Activated CD8-positive, alpha-beta T cell treated with anti-CD3 and anti-CD28 coated beads, Interleukin-2, amount 10 ng/mL, durations not matched to agents 7 days and 5 days (primary cell): ENCODE measurements around the gene GRIP2. TPM values are rescaled to one million over a fixed set of nuclear protein-coding genes. Genes with fewer than 3 reads are reported as not detected.

ENCODE experiments used
- ATAC-seq: fragments of 150-1000 bp; cut with Tn5 transposase; one replicate; pipeline ENCODE4 v1.10.0; 2021; ENCODE audit warnings: moderate library complexity
- CTCF ChIA-PET: fragments of 350-600 bp; sonication (Branson Sonifier 250); formaldehyde crosslinking; loops from one replicate; lab custom pipeline; 2021; ENCODE audit warnings: antibody characterized with exemption; lab: Charles Lee
- POLR2A ChIA-PET: fragments of 350-600 bp; sonication (Branson Sonifier 250); formaldehyde crosslinking; loops from one replicate; lab custom pipeline; 2021; ENCODE audit warnings: antibody characterized with exemption; lab: Charles Lee
- DNase-seq: peaks from one replicate; pipeline ENCODE4 v3.0.0-alpha.2; 2020
- H3K27ac Mint-ChIP-seq: one replicate; pipeline ENCODE4 v1.8.0; 2021; ENCODE audit warnings: mild to moderate bottlenecking, mixed read lengths
- H3K27me3 Mint-ChIP-seq: one replicate; pipeline ENCODE4 v1.8.0; 2021; ENCODE audit warnings: low read depth, mixed read lengths
- H3K36me3 Mint-ChIP-seq: one replicate; pipeline ENCODE4 v1.8.0; 2021; ENCODE audit warnings: low read depth, mixed read lengths
- H3K4me1 Mint-ChIP-seq: one replicate; pipeline ENCODE4 v1.8.0; 2021; ENCODE audit warnings: low read depth, mixed read lengths
- H3K4me3 Mint-ChIP-seq: one replicate; pipeline ENCODE4 v1.8.0; 2021; ENCODE audit warnings: mild to moderate bottlenecking, mixed read lengths
- H3K9me3 Mint-ChIP-seq: one replicate; pipeline ENCODE4 v1.8.0; 2022; ENCODE audit warnings: mixed read lengths; ENCODE audit not compliant: insufficient read depth
- total RNA-seq, 2 experiments: library from RNA; stranded (reverse); gene quantifications; one replicate each; pipeline ENCODE4 v1.2.3, GENCODE V29; 2021

GRIP2 gene
- total RNA-seq, result not detected

DNA sequence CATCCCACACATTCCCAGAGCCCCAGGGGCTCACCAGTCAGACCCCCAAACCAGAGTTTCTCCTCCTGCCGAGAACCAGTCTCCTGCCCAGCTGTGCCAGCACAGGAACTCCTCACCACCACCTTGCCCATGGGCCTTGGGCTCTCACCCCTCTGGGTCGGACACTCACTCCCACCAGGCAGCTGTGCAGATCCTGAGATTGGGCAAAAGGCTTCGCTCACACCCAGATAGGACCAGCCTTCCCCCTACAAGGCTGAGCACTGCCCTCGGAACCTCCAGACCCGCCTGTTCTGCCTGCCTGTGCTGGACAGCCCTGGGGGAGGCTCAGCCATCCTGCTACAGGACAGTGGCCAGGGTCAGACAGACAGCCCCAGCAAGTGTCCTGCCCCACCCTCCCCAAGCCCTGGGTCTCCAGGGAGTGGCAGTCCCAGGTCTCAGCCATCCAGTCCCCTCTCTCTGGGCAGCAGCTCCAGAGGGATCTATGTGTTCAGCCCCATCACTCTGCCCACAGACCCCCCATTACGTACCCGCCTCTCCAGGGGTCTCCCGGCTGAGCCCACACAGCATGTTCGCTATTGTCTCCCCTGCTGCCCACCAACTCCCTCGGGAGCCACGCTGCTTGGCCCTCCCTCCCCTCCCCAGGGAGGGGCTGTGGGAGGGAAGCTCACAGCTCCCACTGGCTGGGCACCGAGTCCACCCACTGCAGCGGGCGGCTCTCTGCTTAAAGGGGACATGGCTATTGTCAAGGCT is at the start of gene GRIP2:
Gene GRIP2, minus strand, starts transcription at position 601 of the 750 bp plus-strand sequence. Its CDS starts 34 bp downstream, at position 567.
- ATAC-seq (no peak), DNase-seq (no peak)
- H3K9me3 Mint-ChIP-seq, result no peaks in the 10 kb centered on the region
- no peaks in the 10 kb centered on the region for H3K27me3 Mint-ChIP-seq
- H3K36me3 Mint-ChIP-seq, result no peaks in the 10 kb centered on the region
- no peaks in the 10 kb centered on the region for H3K4me1 Mint-ChIP-seq
- CTCF ChIA-PET, result no interaction called here
- no peak within 1 kb of the TSS for H3K4me3 Mint-ChIP-seq
- no peak within 1 kb of the TSS for H3K27ac Mint-ChIP-seq
- POLR2A ChIA-PET, result no interaction called here

DNA sequence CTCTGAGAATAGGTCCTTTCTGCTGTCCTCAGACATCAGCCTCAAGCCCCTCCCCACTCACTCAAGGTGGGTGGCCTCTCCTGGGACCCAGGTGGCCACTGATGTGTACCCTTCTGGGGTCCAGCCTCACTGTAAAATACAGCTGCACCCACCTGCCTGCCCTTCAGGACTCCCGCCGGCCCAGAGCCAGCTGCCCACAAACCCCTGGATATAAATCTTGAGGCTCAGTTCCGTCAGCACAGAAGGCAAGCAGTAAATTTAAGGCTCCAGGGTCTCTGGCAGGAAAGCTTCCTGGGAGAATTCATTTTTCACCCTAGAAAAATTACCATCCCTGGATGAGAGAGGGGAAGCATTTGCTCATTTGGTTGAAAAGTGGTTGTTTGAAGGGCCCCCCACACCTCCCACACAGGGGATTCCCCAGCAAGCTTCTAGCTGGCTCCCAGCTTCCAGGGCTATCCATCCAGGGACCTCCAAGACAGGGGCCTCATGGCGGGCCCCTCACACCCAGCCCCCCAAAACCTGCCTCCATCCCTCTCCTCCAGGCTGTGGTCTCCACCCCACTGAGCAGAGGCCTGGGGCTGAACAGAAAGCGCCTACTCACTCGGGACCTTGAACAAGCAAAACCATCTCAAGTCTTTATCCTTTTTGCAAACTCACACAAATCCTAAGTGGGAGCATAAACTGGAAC is 48.4 kb upstream of the GRIP2 start:
- ChIA-PET POLR2A (no interaction called here), CTCF (no interaction called here)
- DNase-seq (no peak), ATAC-seq (no peak)
- Mint-ChIP-seq H3K36me3 (no peaks in the 10 kb centered on the region), H3K27ac (no peak overlapping the region), H3K4me3 (no peak overlapping the region), H3K27me3 (peaks cover 29% of the 10 kb centered on the region), H3K4me1 (no peaks in the 10 kb centered on the region), H3K9me3 (no peaks in the 10 kb centered on the region)

DNA sequence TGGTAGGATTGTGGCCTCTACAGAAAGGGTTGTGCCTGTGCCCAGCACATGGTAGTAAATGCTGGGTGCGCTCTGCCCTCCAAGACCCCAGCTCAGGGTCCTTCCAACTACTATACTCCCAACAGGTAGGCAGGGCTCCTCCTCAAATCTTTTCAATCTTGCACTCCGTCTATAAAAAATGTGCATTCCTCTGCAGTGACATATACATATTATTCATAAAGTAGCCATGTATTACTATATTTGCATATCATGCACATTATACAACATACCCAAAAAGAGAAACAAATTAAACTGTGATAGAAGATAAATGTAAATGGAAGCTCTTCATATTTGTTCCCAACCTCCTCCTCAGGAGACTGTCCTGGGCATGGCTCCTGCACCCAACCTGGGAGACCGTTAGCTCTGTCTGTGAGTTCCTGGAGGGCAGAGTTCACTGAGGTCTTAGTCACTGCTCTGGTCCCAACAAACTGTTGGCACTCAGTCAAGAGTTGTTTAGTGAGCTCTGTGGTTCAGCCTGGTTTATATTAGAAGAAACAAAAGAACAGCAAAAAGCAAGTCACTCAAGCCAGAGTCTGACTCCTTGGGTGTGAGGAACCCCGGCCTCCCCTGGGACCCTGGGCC is 47.7 kb upstream of the GRIP2 start:
- peaks cover 29% of the 10 kb centered on the region for H3K27me3 Mint-ChIP-seq
- H3K27ac Mint-ChIP-seq, result no peak overlapping the region
- CTCF ChIA-PET, result no interaction called here
- H3K36me3 Mint-ChIP-seq, result no peaks in the 10 kb centered on the region
- no peak for DNase-seq
- POLR2A ChIA-PET, result no interaction called here
- ATAC-seq, result no peak
- H3K4me3 Mint-ChIP-seq, result no peak overlapping the region
- H3K9me3 Mint-ChIP-seq, result no peaks in the 10 kb centered on the region
- H3K4me1 Mint-ChIP-seq, result no peaks in the 10 kb centered on the region

DNA sequence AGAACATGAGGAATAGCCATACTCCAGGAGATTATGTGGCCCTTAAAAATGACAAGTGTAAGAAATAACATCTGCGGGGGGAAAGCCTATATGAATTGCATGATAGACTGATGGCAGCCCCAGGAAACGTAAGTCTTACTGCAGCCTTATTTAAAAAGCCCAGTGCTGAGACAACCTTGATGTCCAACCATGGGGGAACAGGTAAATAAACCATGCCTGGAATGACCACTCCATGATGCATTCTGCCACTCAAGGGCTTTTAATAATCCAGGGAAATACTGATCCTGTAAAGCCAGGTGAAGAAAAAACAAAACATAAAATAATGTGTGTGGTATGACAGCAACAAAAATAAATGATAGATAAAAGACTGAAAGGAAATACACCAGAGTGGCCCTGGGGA is 46.5 kb upstream of the GRIP2 start:
- no peak for ATAC-seq
- no peak overlapping the region for H3K27ac Mint-ChIP-seq
- no peaks in the 10 kb centered on the region for H3K4me1 Mint-ChIP-seq
- H3K9me3 Mint-ChIP-seq, result no peaks in the 10 kb centered on the region
- peaks cover 33% of the 10 kb centered on the region for H3K27me3 Mint-ChIP-seq
- ChIA-PET POLR2A (no interaction called here), CTCF (no interaction called here)
- no peak overlapping the region for H3K4me3 Mint-ChIP-seq
- DNase-seq, result no peak
- no peaks in the 10 kb centered on the region for H3K36me3 Mint-ChIP-seq

DNA sequence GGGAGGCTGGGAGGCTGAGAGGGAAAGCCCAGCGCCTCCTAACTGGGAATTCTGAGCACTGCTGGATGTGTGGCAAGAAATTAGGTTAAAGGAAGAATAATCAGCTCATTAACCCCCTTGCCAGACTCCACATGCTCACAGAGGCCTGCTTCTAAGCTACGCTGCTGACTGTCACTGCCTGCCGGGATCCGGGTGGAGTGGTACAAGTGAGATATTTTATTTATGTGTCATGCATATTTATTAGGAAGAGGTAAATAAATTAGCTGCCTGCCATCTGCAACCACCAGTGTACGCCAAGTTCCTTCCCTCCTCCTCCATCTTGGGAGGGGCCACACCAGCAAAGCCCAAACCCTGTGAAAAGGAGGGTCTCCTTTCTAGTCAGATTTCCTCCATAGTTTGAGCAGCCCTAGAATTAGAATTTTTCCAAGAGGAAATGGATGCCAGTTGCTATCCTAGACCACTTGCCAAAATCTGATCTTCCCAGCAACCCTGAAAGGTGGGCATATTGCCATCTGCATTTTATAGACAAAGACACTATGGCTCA is 43.5 kb upstream of the GRIP2 start:
- H3K27me3 Mint-ChIP-seq, result peaks cover 29% of the 10 kb centered on the region
- DNase-seq, result no peak
- no peaks in the 10 kb centered on the region for H3K9me3 Mint-ChIP-seq
- no peaks in the 10 kb centered on the region for H3K36me3 Mint-ChIP-seq
- no peak overlapping the region for H3K4me3 Mint-ChIP-seq
- ChIA-PET POLR2A (no interaction called here), CTCF (interaction anchor here (1.1 kb wide), 1 partner anchor 338 kb away, joined by 3 read pairs; no protein-coding TSS in a partner anchor)
- no peaks in the 10 kb centered on the region for H3K4me1 Mint-ChIP-seq
- ATAC-seq, result no peak
- H3K27ac Mint-ChIP-seq, result no peak overlapping the region

DNA sequence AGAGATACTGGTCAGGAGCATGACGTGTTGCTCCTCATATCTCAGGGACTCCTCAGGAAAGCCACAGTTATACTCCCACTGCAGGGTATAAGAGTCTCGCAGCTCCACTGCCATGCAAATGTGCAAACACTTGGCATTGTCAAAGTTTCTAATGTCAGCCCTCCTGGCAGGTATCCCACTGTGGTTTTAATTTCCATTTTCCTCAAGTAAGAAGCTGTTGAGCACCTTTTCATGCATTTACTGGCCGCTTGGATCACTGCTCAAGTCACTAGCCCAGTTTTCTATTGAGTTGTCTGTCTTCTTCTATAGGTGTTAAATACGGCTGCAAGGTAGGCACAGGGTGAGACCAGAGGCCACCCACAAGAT is 41.9 kb upstream of the GRIP2 start:
- Mint-ChIP-seq H3K36me3 (no peaks in the 10 kb centered on the region), H3K4me1 (no peaks in the 10 kb centered on the region), H3K9me3 (no peaks in the 10 kb centered on the region), H3K27me3 (peaks cover 19% of the 10 kb centered on the region), H3K27ac (no peak overlapping the region), H3K4me3 (no peak overlapping the region)
- CTCF ChIA-PET, result no interaction called here
- no peak for DNase-seq
- ATAC-seq, result no peak
- POLR2A ChIA-PET, result no interaction called here

DNA sequence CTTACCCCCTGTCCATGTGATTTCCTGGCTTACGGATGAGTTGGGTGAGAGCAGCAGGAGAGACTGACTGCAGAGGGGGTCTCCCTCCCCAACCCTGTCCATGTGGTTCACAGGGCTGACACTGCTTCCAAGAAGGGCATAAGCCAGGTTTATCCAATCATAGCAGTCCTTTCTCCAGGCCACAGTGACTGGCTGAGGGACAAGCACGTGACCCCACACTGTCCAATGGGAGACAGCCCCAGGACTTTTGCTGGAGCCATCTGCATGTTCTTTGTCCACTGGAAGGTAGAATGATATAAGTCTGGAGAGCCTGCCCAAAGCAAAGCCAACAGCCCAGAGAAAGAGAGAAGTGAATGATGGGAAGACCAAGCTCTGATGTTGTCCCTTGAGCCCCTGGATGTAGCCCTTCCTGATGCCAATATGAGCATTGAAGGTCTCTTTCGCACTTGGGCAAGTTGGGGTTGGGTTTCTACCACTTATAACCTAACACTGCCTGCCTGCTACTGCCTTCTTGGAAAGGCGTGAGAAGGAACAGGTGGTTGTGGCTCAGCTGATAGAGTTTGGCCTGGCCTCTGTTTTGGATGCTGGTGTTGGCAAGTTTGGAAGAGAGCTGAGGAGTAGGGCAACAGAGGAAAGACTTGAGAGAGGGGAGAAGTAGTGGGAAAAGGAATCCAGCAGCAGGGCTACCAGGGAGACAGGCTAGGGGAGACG is 41.3 kb upstream of the GRIP2 start:
- CTCF ChIA-PET, result no interaction called here
- POLR2A ChIA-PET, result no interaction called here
- H3K4me1 Mint-ChIP-seq, result no peaks in the 10 kb centered on the region
- ATAC-seq, result no peak
- H3K9me3 Mint-ChIP-seq, result no peaks in the 10 kb centered on the region
- DNase-seq, result no peak
- no peak overlapping the region for H3K4me3 Mint-ChIP-seq
- H3K36me3 Mint-ChIP-seq, result no peaks in the 10 kb centered on the region
- no peak overlapping the region for H3K27ac Mint-ChIP-seq
- peaks cover 19% of the 10 kb centered on the region for H3K27me3 Mint-ChIP-seq

DNA sequence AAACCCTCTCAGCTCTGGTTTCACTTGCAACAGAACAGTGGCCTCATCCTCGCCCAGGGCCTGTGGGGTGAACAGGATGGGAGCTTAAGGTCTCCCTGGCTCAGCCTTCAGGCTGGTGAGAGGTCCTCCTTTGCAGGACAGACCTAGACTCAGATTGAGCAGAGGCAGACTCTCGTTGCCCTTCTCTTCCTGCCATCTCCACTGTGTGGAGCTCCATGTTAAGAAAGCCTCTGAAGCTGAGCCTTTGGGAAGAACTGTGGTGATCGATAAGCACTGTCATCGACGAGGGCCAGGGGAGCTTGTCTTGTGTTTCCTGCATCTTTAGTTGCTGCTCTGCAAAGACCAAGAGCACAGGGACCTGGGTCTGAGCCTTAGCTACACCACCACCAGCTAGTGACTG is 37.8 kb upstream of the GRIP2 start:
- Mint-ChIP-seq H3K4me3 (no peak overlapping the region), H3K27me3 (peaks cover 12% of the 10 kb centered on the region), H3K27ac (no peak overlapping the region), H3K4me1 (no peaks in the 10 kb centered on the region), H3K36me3 (no peaks in the 10 kb centered on the region), H3K9me3 (no peaks in the 10 kb centered on the region)
- POLR2A ChIA-PET, result no interaction called here
- CTCF ChIA-PET, result no interaction called here
- ATAC-seq (no peak), DNase-seq (no peak)

DNA sequence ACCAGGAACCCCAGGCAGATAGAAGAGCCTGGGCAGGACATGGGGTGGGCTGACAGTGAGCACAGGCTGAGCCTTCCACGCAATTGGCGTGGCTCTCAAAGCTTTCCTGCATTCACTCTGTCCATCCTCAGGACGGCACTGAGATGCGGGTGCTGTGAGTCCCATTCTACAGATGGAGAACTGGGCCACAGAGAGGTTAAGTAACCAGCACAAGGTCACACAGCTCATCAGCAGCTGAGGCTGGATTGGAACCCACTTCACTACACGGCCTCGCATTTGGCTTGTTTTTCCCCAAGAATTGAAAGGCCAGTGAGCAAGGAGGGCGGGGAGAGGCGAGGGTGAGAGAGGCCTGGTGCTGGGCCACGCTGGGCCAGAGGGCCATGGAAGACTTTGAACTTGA is 36.0 kb upstream of the GRIP2 start:
- no peak for ATAC-seq
- no peak overlapping the region for H3K27ac Mint-ChIP-seq

DNA sequence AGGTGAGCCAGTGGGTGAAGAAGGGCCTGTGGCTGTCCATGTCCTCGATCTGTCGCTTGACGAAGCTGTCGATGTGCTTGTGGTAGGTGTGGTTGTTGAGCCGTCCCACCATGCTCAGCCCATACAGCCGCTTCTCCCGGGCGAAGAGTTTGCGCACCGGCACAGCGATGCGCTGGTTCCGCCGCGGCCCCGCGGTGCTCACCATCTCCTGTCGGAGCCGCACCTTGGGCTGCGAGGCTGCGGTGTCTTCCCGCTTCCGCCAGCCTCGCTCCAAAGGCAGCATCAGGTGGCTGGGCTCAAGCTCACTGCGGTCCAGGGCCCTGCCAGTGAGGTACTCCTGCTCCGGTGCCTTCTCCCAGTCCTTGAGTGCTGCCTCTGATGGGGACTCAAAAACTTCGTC is 34.0 kb upstream of the GRIP2 start:
- ChIA-PET POLR2A (no interaction called here), CTCF (no interaction called here)
- Mint-ChIP-seq H3K27me3 (peaks cover 5% of the 10 kb centered on the region), H3K4me3 (no peak overlapping the region), H3K36me3 (no peaks in the 10 kb centered on the region), H3K9me3 (no peaks in the 10 kb centered on the region), H3K27ac (no peak overlapping the region), H3K4me1 (peaks cover 11% of the 10 kb centered on the region)
- ATAC-seq (no peak), DNase-seq (no peak)

More for the DNA sequence above, 36.0 kb upstream of the GRIP2 start:
- H3K4me1 Mint-ChIP-seq, result no peaks in the 10 kb centered on the region
- H3K4me3 Mint-ChIP-seq, result no peak overlapping the region
- no peak for DNase-seq
- ChIA-PET POLR2A (no interaction called here), CTCF (no interaction called here)
- no peaks in the 10 kb centered on the region for H3K36me3 Mint-ChIP-seq
- H3K9me3 Mint-ChIP-seq, result no peaks in the 10 kb centered on the region
- H3K27me3 Mint-ChIP-seq, result peaks cover 8% of the 10 kb centered on the region

DNA sequence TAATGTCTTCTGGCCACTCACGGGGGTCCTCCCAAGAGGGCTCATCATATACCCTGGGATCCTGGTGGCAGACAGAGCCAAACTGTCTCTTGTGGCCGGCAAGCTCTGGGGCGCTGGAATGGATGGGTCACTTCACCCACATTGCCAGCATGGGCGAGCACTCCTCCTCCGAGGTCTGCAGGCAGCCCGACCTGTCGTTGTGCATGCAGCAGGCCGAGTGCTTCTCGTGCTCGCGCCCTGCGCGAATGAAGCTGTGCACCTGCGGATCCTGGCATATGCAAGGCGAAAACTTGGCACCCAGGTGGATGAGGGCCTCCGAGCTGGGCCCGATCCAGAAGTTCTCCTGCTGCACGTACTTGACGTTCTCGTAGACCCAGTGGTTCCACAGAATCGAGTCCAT is 33.6 kb upstream of the GRIP2 start:
- CTCF ChIA-PET, result no interaction called here
- Mint-ChIP-seq H3K27ac (no peak overlapping the region), H3K36me3 (no peaks in the 10 kb centered on the region), H3K27me3 (peaks cover under 1% of the 10 kb centered on the region), H3K4me3 (no peak overlapping the region), H3K4me1 (peaks cover 14% of the 10 kb centered on the region), H3K9me3 (no peaks in the 10 kb centered on the region)
- DNase-seq (no peak), ATAC-seq (no peak)
- POLR2A ChIA-PET, result no interaction called here
